Panc1 (cell line): ENCODE results near the gene FKBP1A. TPM values are rescaled to one million over a fixed set of nuclear protein-coding genes. Genes with fewer than 3 reads are reported as not detected.
A peak's percentile ranks its signal among the peaks of the same experiment; 100 is the strongest.

Experiments
- ATAC-seq: fragments of 200-7000 bp; cut with Tn5 transposase; 2 replicates; pipeline ENCODE4 v1.9.1; 2020; ENCODE audit warnings: mild to moderate bottlenecking, moderate library complexity
- BruUV-seq: library from RNA; stranded (reverse); fragments of 400-500 nt; replicated peaks from 2 replicates; lab custom pipeline; 2021; lab: Mats Ljungman, UMichigan
- CTCF ChIA-PET: fragments of 300-600 bp; sonication (Branson Sonifier 250); formaldehyde crosslinking; loops from one replicate; lab custom pipeline; 2022; ENCODE audit warnings: antibody characterized with exemption; lab: Charles Lee
- POLR2A ChIA-PET: fragments of 300-600 bp; sonication (Branson Sonifier 250); formaldehyde crosslinking; loops from one replicate; lab custom pipeline; 2022; ENCODE audit warnings: antibody characterized with exemption; lab: Charles Lee
- DNase-seq: peaks from one replicate; pipeline ENCODE4 v3.0.0-alpha.2; 2010; ENCODE audit warnings: low read depth, low spot score
- H3K27ac ChIP-seq: 2 replicates; pipeline ENCODE4 v1.5.1; 2011; ENCODE audit warnings: mild to moderate bottlenecking, low read length, inconsistent platforms
- H3K27me3 ChIP-seq: fragments of 200-500 bp; sonication (Bioruptor generic); 2 replicates; pipeline ENCODE4 v1.6.0; 2014; ENCODE audit warnings: low read length, inconsistent platforms; ENCODE audit not compliant: control insufficient read depth, insufficient read depth
- H3K36me3 ChIP-seq: fragments of 200-500 bp; sonication (Bioruptor generic); 2 replicates; pipeline ENCODE4 v1.5.1; 2014; ENCODE audit warnings: inconsistent platforms, mild to moderate bottlenecking, low read length, moderate library complexity; ENCODE audit not compliant: control insufficient read depth, insufficient read depth
- H3K4me1 ChIP-seq: 2 replicates; pipeline ENCODE4 v1.5.1; 2011; ENCODE audit warnings: inconsistent platforms, mild to moderate bottlenecking, low read length, moderate library complexity; ENCODE audit not compliant: control insufficient read depth, insufficient read depth
- H3K4me3 ChIP-seq, 2 experiments: 2 replicates each; pipeline ENCODE4 v1.5.1; 2011 to 2012; ENCODE audit warnings: low read depth in 2 of 2, low read length in 2 of 2, mild to moderate bottlenecking in 2 of 2, inconsistent platforms in 1 of 2, moderate library complexity in 1 of 2
- H3K9me3 ChIP-seq: fragments of 200-500 bp; sonication (Bioruptor generic); 2 replicates; pipeline ENCODE4 v1.5.1; 2014; ENCODE audit warnings: low read depth, mild to moderate bottlenecking, inconsistent platforms, low read length, moderate library complexity; ENCODE audit not compliant: control insufficient read depth, insufficient read depth
- POLR2AphosphoS5 ChIP-seq: IDR thresholded peaks from 2 replicates; pipeline ENCODE4 v1.6.1; 2012; ENCODE audit warnings: mild to moderate bottlenecking, low read depth, low read length, moderate library complexity
- SIN3A ChIP-seq: IDR thresholded peaks from 2 replicates; pipeline ENCODE4 v1.6.1; 2012; ENCODE audit warnings: low read depth, mild to moderate bottlenecking, low read length, moderate library complexity, borderline replicate concordance; ENCODE audit not compliant: insufficient read depth
- TCF7L2 ChIP-seq: IDR thresholded peaks from 2 replicates; pipeline ENCODE4 v1.6.1; 2011; ENCODE audit warnings: mild to moderate bottlenecking, low read depth, low read length, inconsistent platforms
- in situ Hi-C: cut with HindIII; loops from 2 replicates; pipeline ENCODE4 v1.10.0; 2016; ENCODE audit warnings: low sequenced_read_pairs, low pct_unique_long_range_greater_than_20kb
- intact Hi-C: fragments of 100-400 bp; cut with micrococcal nuclease; formaldehyde crosslinking; loops from one replicate; pipeline ENCODE4 v1.10.0; 2022; ENCODE audit not compliant: unreplicated experiment
- total RNA-seq: library from RNA; stranded (reverse); gene quantifications from one replicate; pipeline ENCODE4 v1.2.1, GENCODE V29; 2021; ENCODE audit not compliant: unreplicated experiment
- TF ChIP-seq, protein P1 (sequence below): fragments of 450-650 bp; IDR thresholded peaks from 2 replicates; pipeline ENCODE4 v1.5.1; 2017; ENCODE audit warnings: mild to moderate bottlenecking
- TF ChIP-seq, protein P2 (sequence below), 2 experiments: IDR thresholded peaks; 2 replicates each; pipeline ENCODE4 v1.6.1; 2011 to 2012; ENCODE audit warnings: low read depth in 2 of 2, control low read depth in 1 of 2, low read length in 1 of 2, mild to moderate bottlenecking in 1 of 2, moderate library complexity in 1 of 2; ENCODE audit not compliant: insufficient read depth in 1 of 2

FKBP1A gene
- total RNA-seq, 1 experiment from 2014 or later = 695 TPM

DNA sequence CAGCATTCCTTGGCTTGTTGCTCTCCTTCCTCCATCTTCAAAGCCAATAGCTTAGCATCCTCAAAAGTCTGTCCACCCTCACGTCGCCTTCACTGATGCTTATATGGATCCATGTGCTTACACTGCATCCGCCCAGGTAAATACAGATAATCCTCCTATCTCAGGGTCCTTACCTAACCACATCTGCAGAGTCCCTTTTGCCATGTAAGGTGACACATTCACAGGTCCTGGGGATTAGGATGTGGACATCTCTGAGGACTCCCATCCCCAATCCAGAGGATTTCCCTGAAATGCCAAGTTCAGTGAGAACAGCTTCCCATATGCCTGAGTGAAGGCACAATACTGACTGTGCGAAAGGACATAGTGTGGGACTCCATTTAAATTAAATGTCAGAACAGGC, 25.4 kb downstream of the FKBP1A start:
- no peak for DNase-seq
- intact Hi-C loops = no loop called here
- TF ChIP-seq, protein P1, sequence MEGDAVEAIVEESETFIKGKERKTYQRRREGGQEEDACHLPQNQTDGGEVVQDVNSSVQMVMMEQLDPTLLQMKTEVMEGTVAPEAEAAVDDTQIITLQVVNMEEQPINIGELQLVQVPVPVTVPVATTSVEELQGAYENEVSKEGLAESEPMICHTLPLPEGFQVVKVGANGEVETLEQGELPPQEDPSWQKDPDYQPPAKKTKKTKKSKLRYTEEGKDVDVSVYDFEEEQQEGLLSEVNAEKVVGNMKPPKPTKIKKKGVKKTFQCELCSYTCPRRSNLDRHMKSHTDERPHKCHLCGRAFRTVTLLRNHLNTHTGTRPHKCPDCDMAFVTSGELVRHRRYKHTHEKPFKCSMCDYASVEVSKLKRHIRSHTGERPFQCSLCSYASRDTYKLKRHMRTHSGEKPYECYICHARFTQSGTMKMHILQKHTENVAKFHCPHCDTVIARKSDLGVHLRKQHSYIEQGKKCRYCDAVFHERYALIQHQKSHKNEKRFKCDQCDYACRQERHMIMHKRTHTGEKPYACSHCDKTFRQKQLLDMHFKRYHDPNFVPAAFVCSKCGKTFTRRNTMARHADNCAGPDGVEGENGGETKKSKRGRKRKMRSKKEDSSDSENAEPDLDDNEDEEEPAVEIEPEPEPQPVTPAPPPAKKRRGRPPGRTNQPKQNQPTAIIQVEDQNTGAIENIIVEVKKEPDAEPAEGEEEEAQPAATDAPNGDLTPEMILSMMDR = no peak
- TF ChIP-seq POLR2AphosphoS5 = peak; percentile 18; the same call in 1 of the 2 replicates
- in situ Hi-C loops = no loop called here
- ChIA-PET CTCF (no interaction called here), POLR2A (no interaction called here)
- H3K27ac ChIP-seq = no peak overlapping the region
- BruUV-seq = no TSS peak
- no peak overlapping the region for H3K4me3 ChIP-seq
- peaks cover 36% of the 10 kb centered on the region for H3K4me1 ChIP-seq
- H3K27me3 ChIP-seq = no peaks in the 10 kb centered on the region
- H3K36me3 ChIP-seq = peaks cover 11% of the 10 kb centered on the region
- H3K9me3 ChIP-seq = no peaks in the 10 kb centered on the region
- no peak for ATAC-seq

DNA sequence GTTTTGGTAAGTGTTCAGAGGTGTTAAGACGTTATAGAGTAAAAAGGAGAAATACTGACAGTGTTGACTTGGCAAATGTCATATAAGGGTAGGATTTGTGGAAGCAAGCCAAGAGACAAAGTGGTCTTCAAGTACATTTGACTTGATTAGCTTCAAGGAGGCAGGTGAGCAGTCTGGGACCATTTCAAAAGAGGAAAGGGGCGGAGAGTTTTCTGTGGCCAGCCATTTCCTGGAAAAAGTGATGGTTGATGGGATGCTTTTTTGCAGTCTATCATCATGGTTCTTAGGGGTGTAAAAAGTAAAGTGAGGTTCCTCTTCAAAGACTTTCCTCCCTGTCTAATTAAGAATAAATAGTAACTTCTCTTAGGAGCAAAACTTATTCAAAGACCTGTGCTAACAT, 28.7 kb downstream of the FKBP1A start:
- no TSS peak for BruUV-seq
- TF ChIP-seq SIN3A = no peak
- Histone ChIP-seq H3K9me3 (no peaks in the 10 kb centered on the region), H3K4me3 (no peak overlapping the region), H3K36me3 (peaks cover 4% of the 10 kb centered on the region; the same call in 1 of the 2 replicates), H3K27me3 (no peaks in the 10 kb centered on the region), H3K27ac (no peak overlapping the region), H3K4me1 (peaks cover 17% of the 10 kb centered on the region)
- no peak for ATAC-seq
- in situ Hi-C loops = no loop called here
- POLR2A ChIA-PET = interaction anchor here (0.6 kb wide), 1 partner anchor 13 kb away, joined by 7 read pairs; no protein-coding TSS in a partner anchor
- intact Hi-C loops = no loop called here
- CTCF ChIA-PET = no interaction called here
- no peak for DNase-seq

DNA sequence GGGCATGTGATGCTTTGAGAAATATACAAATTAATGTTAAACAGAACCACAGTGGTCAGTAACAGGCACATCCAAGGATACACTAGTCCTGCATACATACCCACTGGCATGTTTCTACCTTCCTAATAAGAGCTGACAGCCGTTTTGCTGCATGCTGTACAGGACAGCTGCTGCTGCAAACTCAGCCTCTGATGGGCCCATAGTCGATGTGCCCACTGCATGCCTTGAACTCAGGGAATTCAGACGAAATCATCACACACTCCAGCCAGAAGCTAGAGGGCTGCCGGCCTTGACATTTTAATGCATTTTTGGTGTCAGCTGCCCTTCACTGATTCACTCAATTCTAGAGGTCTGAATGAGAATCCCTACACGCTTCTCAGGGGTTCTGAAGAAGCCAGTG, 29.3 kb downstream of the FKBP1A start:
- in situ Hi-C loops (no loop called here), intact Hi-C loops (no loop called here)
- Histone ChIP-seq H3K4me3 (no peak overlapping the region), H3K27ac (no peak overlapping the region), H3K27me3 (no peaks in the 10 kb centered on the region), H3K36me3 (peaks cover under 1% of the 10 kb centered on the region; the same call in 1 of the 2 replicates), H3K4me1 (peaks cover 11% of the 10 kb centered on the region), H3K9me3 (no peaks in the 10 kb centered on the region)
- ChIA-PET POLR2A (interaction anchor here (0.6 kb wide), 1 partner anchor 14 kb away, joined by 7 read pairs; no protein-coding TSS in a partner anchor), CTCF (no interaction called here)
- TF ChIP-seq, protein P2, sequence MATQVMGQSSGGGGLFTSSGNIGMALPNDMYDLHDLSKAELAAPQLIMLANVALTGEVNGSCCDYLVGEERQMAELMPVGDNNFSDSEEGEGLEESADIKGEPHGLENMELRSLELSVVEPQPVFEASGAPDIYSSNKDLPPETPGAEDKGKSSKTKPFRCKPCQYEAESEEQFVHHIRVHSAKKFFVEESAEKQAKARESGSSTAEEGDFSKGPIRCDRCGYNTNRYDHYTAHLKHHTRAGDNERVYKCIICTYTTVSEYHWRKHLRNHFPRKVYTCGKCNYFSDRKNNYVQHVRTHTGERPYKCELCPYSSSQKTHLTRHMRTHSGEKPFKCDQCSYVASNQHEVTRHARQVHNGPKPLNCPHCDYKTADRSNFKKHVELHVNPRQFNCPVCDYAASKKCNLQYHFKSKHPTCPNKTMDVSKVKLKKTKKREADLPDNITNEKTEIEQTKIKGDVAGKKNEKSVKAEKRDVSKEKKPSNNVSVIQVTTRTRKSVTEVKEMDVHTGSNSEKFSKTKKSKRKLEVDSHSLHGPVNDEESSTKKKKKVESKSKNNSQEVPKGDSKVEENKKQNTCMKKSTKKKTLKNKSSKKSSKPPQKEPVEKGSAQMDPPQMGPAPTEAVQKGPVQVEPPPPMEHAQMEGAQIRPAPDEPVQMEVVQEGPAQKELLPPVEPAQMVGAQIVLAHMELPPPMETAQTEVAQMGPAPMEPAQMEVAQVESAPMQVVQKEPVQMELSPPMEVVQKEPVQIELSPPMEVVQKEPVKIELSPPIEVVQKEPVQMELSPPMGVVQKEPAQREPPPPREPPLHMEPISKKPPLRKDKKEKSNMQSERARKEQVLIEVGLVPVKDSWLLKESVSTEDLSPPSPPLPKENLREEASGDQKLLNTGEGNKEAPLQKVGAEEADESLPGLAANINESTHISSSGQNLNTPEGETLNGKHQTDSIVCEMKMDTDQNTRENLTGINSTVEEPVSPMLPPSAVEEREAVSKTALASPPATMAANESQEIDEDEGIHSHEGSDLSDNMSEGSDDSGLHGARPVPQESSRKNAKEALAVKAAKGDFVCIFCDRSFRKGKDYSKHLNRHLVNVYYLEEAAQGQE (IDR thresholded peaks at IDR 0.05; ENCODE audit: insufficient read depth in 1 of 2, low read depth in 2 of 2, low read length in 1 of 2) = no peak
- TF ChIP-seq TCF7L2 (no peak), SIN3A (no peak), POLR2AphosphoS5 (no peak)
- TF ChIP-seq, protein P1 = no peak
- ATAC-seq (peak; percentile 43; the same call in 1 of the 2 replicates), DNase-seq (no peak)
- BruUV-seq = no TSS peak
